MM.1S (cell line): ENCODE results near the gene AGAP1.

Experiments
- DNase-seq: peaks from one replicate; pipeline ENCODE4 v3.0.0-alpha.2; 2015
- H2AFZ ChIP-seq: fragments of 300-600 bp; sonication (generic); 2 replicates; pipeline ENCODE4 v1.6.0; 2016; ENCODE audit warnings: antibody characterized with exemption, low read length
- H3F3A ChIP-seq: fragments of 300-600 bp; sonication (generic); 2 replicates; pipeline ENCODE4 v1.6.1; 2016; ENCODE audit warnings: mild to moderate bottlenecking, antibody characterized with exemption, low read length, moderate library complexity, mixed read lengths; ENCODE audit not compliant: insufficient read depth
- H3K27ac ChIP-seq: fragments of 300-600 bp; sonication (generic); 2 replicates; pipeline ENCODE4 v1.5.1; 2016; ENCODE audit warnings: mild to moderate bottlenecking, low read length
- H3K27me3 ChIP-seq: fragments of 300-600 bp; sonication (generic); replicated peaks from 2 replicates; pipeline ENCODE4 v1.6.0; 2016; ENCODE audit warnings: low read length; ENCODE audit not compliant: insufficient read depth
- H3K36me3 ChIP-seq: fragments of 300-600 bp; sonication (generic); replicated peaks from 2 replicates; pipeline ENCODE4 v1.6.1; 2016; ENCODE audit warnings: mild to moderate bottlenecking, low read length, mixed read lengths; ENCODE audit not compliant: insufficient read depth
- H3K4me1 ChIP-seq: fragments of 300-600 bp; sonication (generic); 2 replicates; pipeline ENCODE4 v1.6.1; 2016; ENCODE audit warnings: low read length, mixed read lengths
- H3K4me2 ChIP-seq: fragments of 300-600 bp; sonication (generic); 2 replicates; pipeline ENCODE4 v1.6.0; 2016; ENCODE audit warnings: low read depth, low read length
- H3K4me3 ChIP-seq: fragments of 300-600 bp; sonication (generic); 2 replicates; pipeline ENCODE4 v1.5.1; 2016; ENCODE audit warnings: low read length, mixed read lengths
- H3K79me2 ChIP-seq: fragments of 300-600 bp; sonication (generic); 2 replicates; pipeline ENCODE4 v1.6.1; 2016; ENCODE audit warnings: mixed run types, low read length, mixed read lengths
- H3K9ac ChIP-seq: fragments of 300-600 bp; sonication (generic); 2 replicates; pipeline ENCODE4 v1.6.1; 2016; ENCODE audit warnings: low read length, mixed read lengths
- H3K9me2 ChIP-seq: fragments of 300-600 bp; sonication (generic); replicated peaks from 2 replicates; pipeline ENCODE4 v1.6.1; 2016; ENCODE audit warnings: mild to moderate bottlenecking, low read length, mixed read lengths; ENCODE audit not compliant: insufficient read depth
- H3K9me3 ChIP-seq: fragments of 300-600 bp; sonication (generic); replicated peaks from 2 replicates; pipeline ENCODE4 v1.6.1; 2016; ENCODE audit warnings: mild to moderate bottlenecking, low read length, mixed read lengths; ENCODE audit not compliant: insufficient read depth
- H4K20me1 ChIP-seq: fragments of 300-600 bp; sonication (generic); 2 replicates; pipeline ENCODE4 v1.6.1; 2016; ENCODE audit warnings: mild to moderate bottlenecking, low read length, moderate library complexity, mixed read lengths; ENCODE audit not compliant: insufficient read depth
- EZH2 ChIP-seq: fragments of 300-600 bp; sonication (generic); optimal IDR thresholded peaks from 2 replicates; pipeline ENCODE3; 2017; ENCODE audit warnings: low read depth, mild to moderate bottlenecking, antibody characterized with exemption, low read length, mixed read lengths
- EZH2phosphoT487 ChIP-seq: fragments of 300-600 bp; sonication (generic); IDR thresholded peaks from 2 replicates; pipeline ENCODE4 v1.6.1; 2018; ENCODE audit warnings: antibody characterized with exemption, low read length
- TF ChIP-seq, protein P1 (sequence below): fragments of 300-600 bp; sonication (generic); IDR thresholded peaks from 2 replicates; pipeline ENCODE4 v1.5.1; 2016; ENCODE audit warnings: antibody characterized with exemption, low read length, mixed read lengths

Gene AGAP1

DNA sequence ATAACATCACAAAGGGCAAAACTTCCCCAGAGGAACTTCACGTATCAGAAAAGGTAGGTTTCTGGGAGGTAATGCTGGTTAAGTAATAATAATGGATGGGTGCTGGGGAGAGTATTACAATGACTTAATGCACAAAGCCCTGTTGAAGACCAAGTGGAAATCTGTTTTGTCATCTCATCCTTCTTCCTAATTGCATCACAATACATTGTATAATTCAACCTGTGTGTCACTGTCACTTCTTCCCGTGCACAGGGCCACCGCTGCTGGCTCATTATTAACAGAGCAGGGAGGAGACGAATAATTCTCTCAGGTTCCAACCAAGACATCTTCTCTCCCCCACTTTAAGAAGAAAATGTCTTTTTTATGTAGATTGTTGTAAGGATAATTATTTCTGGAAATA is 290.9 kb downstream of the AGAP1 start:
- Histone ChIP-seq H3K9ac (no peak overlapping the region), H3F3A (no peaks in the 10 kb centered on the region), H3K36me3 (no peaks in the 10 kb centered on the region), H3K9me2 (no peaks in the 10 kb centered on the region), H2AFZ (no peak overlapping the region), H3K4me3 (no peak overlapping the region), H3K4me1 (no peaks in the 10 kb centered on the region), H4K20me1 (no peaks in the 10 kb centered on the region; the same call in 1 of the 2 replicates), H3K79me2 (no peaks in the 10 kb centered on the region), H3K27me3 (no peaks in the 10 kb centered on the region), H3K9me3 (no peaks in the 10 kb centered on the region), H3K4me2 (no peak overlapping the region), H3K27ac (no peak overlapping the region)
- DNase-seq = no peak
- no peak for TF ChIP-seq EZH2phosphoT487

- H3F3A ChIP-seq = no peaks in the 10 kb centered on the region
- no peaks in the 10 kb centered on the region for H3K27me3 ChIP-seq
- no peak for DNase-seq
- no peaks in the 10 kb centered on the region for H4K20me1 ChIP-seq
- H3K9ac ChIP-seq = no peak overlapping the region
- no peaks in the 10 kb centered on the region for H3K4me1 ChIP-seq
- no peaks in the 10 kb centered on the region for H3K9me3 ChIP-seq
- H3K36me3 ChIP-seq = no peaks in the 10 kb centered on the region
- TF ChIP-seq, protein P1, sequence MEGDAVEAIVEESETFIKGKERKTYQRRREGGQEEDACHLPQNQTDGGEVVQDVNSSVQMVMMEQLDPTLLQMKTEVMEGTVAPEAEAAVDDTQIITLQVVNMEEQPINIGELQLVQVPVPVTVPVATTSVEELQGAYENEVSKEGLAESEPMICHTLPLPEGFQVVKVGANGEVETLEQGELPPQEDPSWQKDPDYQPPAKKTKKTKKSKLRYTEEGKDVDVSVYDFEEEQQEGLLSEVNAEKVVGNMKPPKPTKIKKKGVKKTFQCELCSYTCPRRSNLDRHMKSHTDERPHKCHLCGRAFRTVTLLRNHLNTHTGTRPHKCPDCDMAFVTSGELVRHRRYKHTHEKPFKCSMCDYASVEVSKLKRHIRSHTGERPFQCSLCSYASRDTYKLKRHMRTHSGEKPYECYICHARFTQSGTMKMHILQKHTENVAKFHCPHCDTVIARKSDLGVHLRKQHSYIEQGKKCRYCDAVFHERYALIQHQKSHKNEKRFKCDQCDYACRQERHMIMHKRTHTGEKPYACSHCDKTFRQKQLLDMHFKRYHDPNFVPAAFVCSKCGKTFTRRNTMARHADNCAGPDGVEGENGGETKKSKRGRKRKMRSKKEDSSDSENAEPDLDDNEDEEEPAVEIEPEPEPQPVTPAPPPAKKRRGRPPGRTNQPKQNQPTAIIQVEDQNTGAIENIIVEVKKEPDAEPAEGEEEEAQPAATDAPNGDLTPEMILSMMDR = no peak
- TF ChIP-seq EZH2phosphoT487 = no peak
- TF ChIP-seq EZH2 = no peak
- no peaks in the 10 kb centered on the region for H3K79me2 ChIP-seq
- no peak overlapping the region for H2AFZ ChIP-seq
- no peak overlapping the region for H3K27ac ChIP-seq
- no peak overlapping the region for H3K4me3 ChIP-seq
- no peak overlapping the region for H3K4me2 ChIP-seq
- no peaks in the 10 kb centered on the region for H3K9me2 ChIP-seq
Observed at GRCh38 chr2:235789552-235789951, 295.7 kb downstream of the AGAP1 start.

- H3K9me3 ChIP-seq = no peaks in the 10 kb centered on the region
- TF ChIP-seq EZH2 = no peak
- TF ChIP-seq, protein P1 = no peak
- TF ChIP-seq EZH2phosphoT487 = no peak
- no peak for DNase-seq
- H3K9ac ChIP-seq = no peak overlapping the region
- H3K9me2 ChIP-seq = no peaks in the 10 kb centered on the region
- H3K4me3 ChIP-seq = no peak overlapping the region
- H3F3A ChIP-seq = no peaks in the 10 kb centered on the region
- H2AFZ ChIP-seq = no peak overlapping the region
- H3K36me3 ChIP-seq = 0 out of 2 replicates have a peak, but pooled peaks cover 4% of the 10 kb centered on the region
- H3K79me2 ChIP-seq = no peaks in the 10 kb centered on the region
- no peak overlapping the region for H3K27ac ChIP-seq
- H3K27me3 ChIP-seq = no peaks in the 10 kb centered on the region
- no peak overlapping the region for H3K4me2 ChIP-seq
- H4K20me1 ChIP-seq = no peaks in the 10 kb centered on the region
- H3K4me1 ChIP-seq = no peaks in the 10 kb centered on the region
Observed at GRCh38 chr2:235793163-235793752, 299.4 kb downstream of the AGAP1 start.

- Histone ChIP-seq H3K79me2 (0 out of 2 replicates have a peak, but pooled peaks cover 3% of the 10 kb centered on the region), H3K36me3 (0 out of 2 replicates have a peak, but pooled peaks cover 4% of the 10 kb centered on the region)
Observed at GRCh38 chr2:235799281-235799680, 305.4 kb downstream of the AGAP1 start.

More at GRCh38 chr2:235799281-235799680, 305.4 kb downstream of the AGAP1 start:
- no peaks in the 10 kb centered on the region for H3K27me3 ChIP-seq
- no peak for DNase-seq
- no peaks in the 10 kb centered on the region for H3K9me3 ChIP-seq
- H2AFZ ChIP-seq = no peak overlapping the region
- no peaks in the 10 kb centered on the region for H3F3A ChIP-seq
- no peaks in the 10 kb centered on the region for H3K9me2 ChIP-seq
- H3K4me2 ChIP-seq = no peak overlapping the region
- H4K20me1 ChIP-seq = no peaks in the 10 kb centered on the region
- no peak overlapping the region for H3K27ac ChIP-seq
- TF ChIP-seq EZH2phosphoT487 (no peak), EZH2 (no peak)
- TF ChIP-seq, protein P1 = no peak
- no peaks in the 10 kb centered on the region for H3K4me1 ChIP-seq
- no peak overlapping the region for H3K4me3 ChIP-seq
- no peak overlapping the region for H3K9ac ChIP-seq
